ENCODE results near the gene KCNH4. TPM values are rescaled to one million over a fixed set of nuclear protein-coding genes. Genes with fewer than 3 reads are reported as not detected.

The KCNH4 gene
- total and polyA plus RNA-seq, 2 of the 13 experiments (the other 11 are each of a cell fraction or from before 2014, with no cell fraction given): 0.01 to 0.09 TPM

DNA sequence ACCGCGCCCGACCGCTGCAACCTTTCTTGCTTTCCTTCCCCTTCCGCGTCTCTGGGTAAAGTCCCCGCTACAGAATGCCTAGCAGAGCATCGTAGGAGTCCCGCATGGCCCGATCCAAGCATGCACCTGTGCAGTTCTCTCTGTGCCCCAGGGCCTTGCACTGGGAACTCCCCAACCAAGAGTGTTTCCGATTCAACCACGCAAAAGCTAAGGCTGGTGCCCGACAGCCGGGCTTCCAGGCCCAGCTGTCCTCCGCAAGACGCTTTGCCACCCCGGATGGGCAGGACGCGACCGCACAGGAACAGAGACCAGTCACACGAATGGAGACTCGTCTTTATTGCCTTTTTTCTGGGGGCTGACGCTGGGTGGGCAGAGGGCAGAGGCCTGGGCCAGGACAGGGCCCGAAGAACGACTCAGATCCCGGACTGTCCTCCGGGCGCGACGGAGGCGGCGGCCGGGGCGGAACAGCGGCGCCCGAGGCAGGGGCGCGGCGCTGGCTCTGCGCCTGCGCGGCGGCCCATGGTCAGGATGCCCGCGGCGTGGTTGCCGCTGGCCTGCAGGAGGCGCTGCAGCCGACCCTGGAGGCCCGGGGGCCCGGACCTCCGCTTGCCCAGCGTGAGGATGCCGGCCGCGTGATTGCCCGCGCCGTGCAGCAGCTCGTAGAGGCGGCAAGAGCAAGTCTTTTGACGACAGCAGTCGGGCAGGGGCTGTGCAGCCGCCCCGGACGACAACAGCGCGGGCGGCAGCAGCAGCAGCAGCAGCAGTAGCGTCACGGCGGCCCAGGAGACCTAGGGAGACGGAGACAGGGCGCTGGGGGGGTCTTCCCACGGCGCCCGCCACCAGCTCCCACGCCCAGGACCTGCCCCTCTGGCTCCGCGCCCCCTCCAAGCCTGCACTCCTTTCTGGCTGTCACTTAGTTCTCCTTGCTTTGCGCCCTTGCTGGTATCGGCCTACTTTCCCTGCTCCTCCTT, 3.1 kb upstream of the KCNH4 start (continued):
- TF ChIP-seq NFE2L2 (IDR thresholded peaks at IDR 0.05; ENCODE audit: low read length): no peak
- TF ChIP-seq, protein P1, sequence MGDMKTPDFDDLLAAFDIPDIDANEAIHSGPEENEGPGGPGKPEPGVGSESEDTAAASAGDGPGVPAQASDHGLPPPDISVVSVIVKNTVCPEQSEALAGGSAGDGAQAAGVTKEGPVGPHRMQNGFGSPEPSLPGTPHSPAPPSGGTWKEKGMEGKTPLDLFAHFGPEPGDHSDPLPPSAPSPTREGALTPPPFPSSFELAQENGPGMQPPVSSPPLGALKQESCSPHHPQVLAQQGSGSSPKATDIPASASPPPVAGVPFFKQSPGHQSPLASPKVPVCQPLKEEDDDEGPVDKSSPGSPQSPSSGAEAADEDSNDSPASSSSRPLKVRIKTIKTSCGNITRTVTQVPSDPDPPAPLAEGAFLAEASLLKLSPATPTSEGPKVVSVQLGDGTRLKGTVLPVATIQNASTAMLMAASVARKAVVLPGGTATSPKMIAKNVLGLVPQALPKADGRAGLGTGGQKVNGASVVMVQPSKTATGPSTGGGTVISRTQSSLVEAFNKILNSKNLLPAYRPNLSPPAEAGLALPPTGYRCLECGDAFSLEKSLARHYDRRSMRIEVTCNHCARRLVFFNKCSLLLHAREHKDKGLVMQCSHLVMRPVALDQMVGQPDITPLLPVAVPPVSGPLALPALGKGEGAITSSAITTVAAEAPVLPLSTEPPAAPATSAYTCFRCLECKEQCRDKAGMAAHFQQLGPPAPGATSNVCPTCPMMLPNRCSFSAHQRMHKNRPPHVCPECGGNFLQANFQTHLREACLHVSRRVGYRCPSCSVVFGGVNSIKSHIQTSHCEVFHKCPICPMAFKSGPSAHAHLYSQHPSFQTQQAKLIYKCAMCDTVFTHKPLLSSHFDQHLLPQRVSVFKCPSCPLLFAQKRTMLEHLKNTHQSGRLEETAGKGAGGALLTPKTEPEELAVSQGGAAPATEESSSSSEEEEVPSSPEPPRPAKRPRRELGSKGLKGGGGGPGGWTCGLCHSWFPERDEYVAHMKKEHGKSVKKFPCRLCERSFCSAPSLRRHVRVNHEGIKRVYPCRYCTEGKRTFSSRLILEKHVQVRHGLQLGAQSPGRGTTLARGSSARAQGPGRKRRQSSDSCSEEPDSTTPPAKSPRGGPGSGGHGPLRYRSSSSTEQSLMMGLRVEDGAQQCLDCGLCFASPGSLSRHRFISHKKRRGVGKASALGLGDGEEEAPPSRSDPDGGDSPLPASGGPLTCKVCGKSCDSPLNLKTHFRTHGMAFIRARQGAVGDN (CRISPR knock-in tag; IDR thresholded peaks at IDR 0.05): peak; percentile 99
- TF ChIP-seq GFI1 (CRISPR knock-in tag; IDR thresholded peaks at IDR 0.05; ENCODE audit: borderline replicate concordance): peak; percentile 60; the same call in 1 of the 2 replicates
- peak; percentile 96 for TF ChIP-seq ZNF30 (CRISPR knock-in tag; IDR thresholded peaks at IDR 0.05)
- peak; percentile 30; the same call in 1 of the 2 replicates for TF ChIP-seq ATF7-NPFF (CRISPR knock-in tag; IDR thresholded peaks at IDR 0.05; ENCODE audit: low read depth)
- TF ChIP-seq ZNF329 (CRISPR knock-in tag; IDR thresholded peaks at IDR 0.05; ENCODE audit: low read depth): peak; percentile 21; the same call in 1 of the 2 replicates
- peak; percentile 29 for TF ChIP-seq ZSCAN12 (CRISPR knock-in tag; IDR thresholded peaks at IDR 0.05)
- peak; percentile 87 for TF ChIP-seq ZNF607 (CRISPR knock-in tag; IDR thresholded peaks at IDR 0.05; ENCODE audit: borderline replicate concordance)
- TF ChIP-seq YY1 (IDR thresholded peaks at IDR 0.05; ENCODE audit: insufficient read depth, insufficient replicate concordance, low read depth, low read length): peak; percentile 77
- TF ChIP-seq, protein P2, sequence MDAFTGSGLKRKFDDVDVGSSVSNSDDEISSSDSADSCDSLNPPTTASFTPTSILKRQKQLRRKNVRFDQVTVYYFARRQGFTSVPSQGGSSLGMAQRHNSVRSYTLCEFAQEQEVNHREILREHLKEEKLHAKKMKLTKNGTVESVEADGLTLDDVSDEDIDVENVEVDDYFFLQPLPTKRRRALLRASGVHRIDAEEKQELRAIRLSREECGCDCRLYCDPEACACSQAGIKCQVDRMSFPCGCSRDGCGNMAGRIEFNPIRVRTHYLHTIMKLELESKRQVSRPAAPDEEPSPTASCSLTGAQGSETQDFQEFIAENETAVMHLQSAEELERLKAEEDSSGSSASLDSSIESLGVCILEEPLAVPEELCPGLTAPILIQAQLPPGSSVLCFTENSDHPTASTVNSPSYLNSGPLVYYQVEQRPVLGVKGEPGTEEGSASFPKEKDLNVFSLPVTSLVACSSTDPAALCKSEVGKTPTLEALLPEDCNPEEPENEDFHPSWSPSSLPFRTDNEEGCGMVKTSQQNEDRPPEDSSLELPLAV (CRISPR knock-in tag; conservative IDR thresholded peaks at IDR 0.05; ENCODE audit: low read depth): no peak
- no peak for TF ChIP-seq ZNF570 (CRISPR knock-in tag; IDR thresholded peaks at IDR 0.05; ENCODE audit: borderline replicate concordance)
- TF ChIP-seq, protein P3, sequence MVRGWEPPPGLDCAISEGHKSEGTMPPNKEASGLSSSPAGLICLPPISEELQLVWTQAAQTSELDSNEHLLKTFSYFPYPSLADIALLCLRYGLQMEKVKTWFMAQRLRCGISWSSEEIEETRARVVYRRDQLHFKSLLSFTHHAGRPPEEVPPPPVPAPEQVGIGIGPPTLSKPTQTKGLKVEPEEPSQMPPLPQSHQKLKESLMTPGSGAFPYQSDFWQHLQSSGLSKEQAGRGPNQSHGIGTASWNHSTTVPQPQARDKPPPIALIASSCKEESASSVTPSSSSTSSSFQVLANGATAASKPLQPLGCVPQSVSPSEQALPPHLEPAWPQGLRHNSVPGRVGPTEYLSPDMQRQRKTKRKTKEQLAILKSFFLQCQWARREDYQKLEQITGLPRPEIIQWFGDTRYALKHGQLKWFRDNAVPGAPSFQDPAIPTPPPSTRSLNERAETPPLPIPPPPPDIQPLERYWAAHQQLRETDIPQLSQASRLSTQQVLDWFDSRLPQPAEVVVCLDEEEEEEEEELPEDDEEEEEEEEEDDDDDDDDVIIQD (CRISPR knock-in tag; IDR thresholded peaks at IDR 0.05; ENCODE audit: low read depth): no peak
- peak; percentile 30 for TF ChIP-seq NCOA2 (CRISPR knock-in tag; IDR thresholded peaks at IDR 0.05)
- TF ChIP-seq LCORL (IDR thresholded peaks at IDR 0.05): no peak
- TF ChIP-seq LCORL (CRISPR knock-in tag; IDR thresholded peaks at IDR 0.05): peak; percentile 4; the same call in 1 of the 2 replicates
- peak; percentile 75; the same call in 1 of the 2 replicates for TF ChIP-seq ZIK1 (CRISPR knock-in tag; IDR thresholded peaks at IDR 0.05; ENCODE audit: borderline replicate concordance, low read depth)
- TF ChIP-seq ZSCAN30 (CRISPR knock-in tag; IDR thresholded peaks at IDR 0.05): no peak
- TF ChIP-seq, protein P4, sequence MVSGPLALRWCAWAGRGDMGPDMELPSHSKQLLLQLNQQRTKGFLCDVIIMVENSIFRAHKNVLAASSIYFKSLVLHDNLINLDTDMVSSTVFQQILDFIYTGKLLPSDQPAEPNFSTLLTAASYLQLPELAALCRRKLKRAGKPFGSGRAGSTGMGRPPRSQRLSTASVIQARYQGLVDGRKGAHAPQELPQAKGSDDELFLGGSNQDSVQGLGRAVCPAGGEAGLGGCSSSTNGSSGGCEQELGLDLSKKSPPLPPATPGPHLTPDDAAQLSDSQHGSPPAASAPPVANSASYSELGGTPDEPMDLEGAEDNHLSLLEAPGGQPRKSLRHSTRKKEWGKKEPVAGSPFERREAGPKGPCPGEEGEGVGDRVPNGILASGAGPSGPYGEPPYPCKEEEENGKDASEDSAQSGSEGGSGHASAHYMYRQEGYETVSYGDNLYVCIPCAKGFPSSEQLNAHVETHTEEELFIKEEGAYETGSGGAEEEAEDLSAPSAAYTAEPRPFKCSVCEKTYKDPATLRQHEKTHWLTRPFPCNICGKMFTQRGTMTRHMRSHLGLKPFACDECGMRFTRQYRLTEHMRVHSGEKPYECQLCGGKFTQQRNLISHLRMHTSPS (CRISPR knock-in tag; IDR thresholded peaks at IDR 0.05; ENCODE audit: low read depth): peak; percentile 15
- peak; percentile 57; the same call in 1 of the 2 replicates for TF ChIP-seq TSC22D2 (CRISPR knock-in tag; IDR thresholded peaks at IDR 0.05; ENCODE audit: borderline replicate concordance)

Measured in HepG2 (cell line).